Measurements from ENCODE around the gene SAMD4B. TPM values are rescaled to one million over a fixed set of nuclear protein-coding genes. Genes with fewer than 3 reads are reported as not detected.

SAMD4B gene
- total and polyA plus RNA-seq, 9 donors = 59.0 to 139 (median 110) TPM

- Histone ChIP-seq H3K36me3 (no peaks in the 10 kb centered on the region), H3K27ac (peak overlapping the region; percentile 68 to 90), H3K4me3 (peak overlapping the region; percentile 68), H3K9me3 (no peaks in the 10 kb centered on the region), H3K27me3 (no peaks in the 10 kb centered on the region), H3K4me1 (ENCODE audit: insufficient read depth) (peaks cover 24% of the 10 kb centered on the region)
- peak; percentile 83 to 88 (median 85) for DNase-seq
- no peak for TF ChIP-seq CTCF (IDR thresholded peaks at IDR 0.05)
- peak; percentile 4 for TF ChIP-seq POLR2A (IDR thresholded peaks at IDR 0.05)
- WGBS, 3 donors = 0 to 1% (median 1%) methylated on average over 27 to 54 of the region's 54 CpGs
- intact Hi-C loops (cut with DNase I) = loop anchor here in 2 of 4 donors (2.0 kb wide), 2 partner anchors 17 to 31 kb away; partner anchors contain the start of gene SUPT5H (in 1 of the 2)
Observed at GRCh38 chr19:39413272-39413910, 71.2 kb downstream of the SAMD4B start.

- H3K36me3 ChIP-seq = no peaks in the 10 kb centered on the region
- DNase-seq = peak; percentile 36 to 65 (median 59)
- peaks cover 24% of the 10 kb centered on the region for H3K4me1 ChIP-seq (ENCODE audit: insufficient read depth)
- no peaks in the 10 kb centered on the region for H3K27me3 ChIP-seq
- no peaks in the 10 kb centered on the region for H3K9me3 ChIP-seq
- TF ChIP-seq POLR2A (IDR thresholded peaks at IDR 0.05) (no peak), EP300 (IDR thresholded peaks at IDR 0.05) (no peak), CTCF (IDR thresholded peaks at IDR 0.05) (no peak)
- peak overlapping the region; percentile 68 for H3K4me3 ChIP-seq
- intact Hi-C loops (cut with DNase I) = loop anchor here in 2 of 4 donors (2.0 kb wide), 2 partner anchors 17 to 31 kb away; partner anchors contain the start of gene SUPT5H (in 1 of the 2)
- WGBS, 3 donors = 9 to 20% (median 13%) methylated on average over 18 of the region's 18 CpGs
- peak overlapping the region; percentile 68 to 90 for H3K27ac ChIP-seq
Observed at GRCh38 chr19:39413911-39414608, 71.8 kb downstream of the SAMD4B start.

- H3K4me3 ChIP-seq = no peak overlapping the region
- no peaks in the 10 kb centered on the region for H3K27me3 ChIP-seq
- TF ChIP-seq CTCF (IDR thresholded peaks at IDR 0.05) (no peak), EP300 (IDR thresholded peaks at IDR 0.05) (no peak), POLR2A (IDR thresholded peaks at IDR 0.05) (no peak)
- 28 to 45% (median 30%) methylated on average over 34 to 35 of the region's 35 CpGs for WGBS, 3 donors
- peaks cover 24% of the 10 kb centered on the region for H3K4me1 ChIP-seq (ENCODE audit: insufficient read depth)
- H3K9me3 ChIP-seq = no peaks in the 10 kb centered on the region
- H3K36me3 ChIP-seq = no peaks in the 10 kb centered on the region
- peak in 3 of 5 donors; percentile 50 to 54 (median 51) for DNase-seq
- intact Hi-C loops (cut with DNase I) = no loop called here
- H3K27ac ChIP-seq = peak overlapping the region in 1 of 2 donors; percentile 21
Observed at GRCh38 chr19:39415111-39416046, 73.2 kb downstream of the SAMD4B start.
